T-helper 17 cell (primary cell): ENCODE measurements around the gene COX17. TPM values are rescaled to one million over a fixed set of nuclear protein-coding genes. Genes with fewer than 3 reads are reported as not detected.

Experiments used
- ATAC-seq: fragments of 150-1000 bp; cut with Tn5 transposase; 2 replicates; pipeline ENCODE4 v1.10.0; 2021; ENCODE audit warnings: mild to moderate bottlenecking, moderate library complexity
- DNase-seq, 3 donors: peaks; one replicate each; pipeline versions ENCODE4 v3.0.0 to v3.0.0-alpha.2; 2020 to 2021
- H3K9me3 ChIP-seq: one replicate; pipeline ENCODE4 v1.7.0; 2013; ENCODE audit warnings: low read length, mild to moderate bottlenecking; ENCODE audit not compliant: control insufficient read depth, poor library complexity, severe bottlenecking
- H3K27ac Mint-ChIP-seq: one replicate; pipeline ENCODE4 v1.8.0; 2022; ENCODE audit warnings: mild to moderate bottlenecking, moderate library complexity, mixed read lengths
- H3K27me3 Mint-ChIP-seq: one replicate; pipeline ENCODE4 v1.8.0; 2022; ENCODE audit warnings: mixed read lengths
- H3K36me3 Mint-ChIP-seq: one replicate; pipeline ENCODE4 v1.8.0; 2022; ENCODE audit warnings: low read depth, mixed read lengths
- H3K4me1 Mint-ChIP-seq: one replicate; pipeline ENCODE4 v1.8.0; 2022; ENCODE audit warnings: mild to moderate bottlenecking, mixed read lengths
- H3K4me3 Mint-ChIP-seq: one replicate; pipeline ENCODE4 v1.8.0; 2022; ENCODE audit warnings: mild to moderate bottlenecking, moderate library complexity, mixed read lengths
- total RNA-seq, 4 donors: library from RNA in 2 of 4; stranded (reverse) in 2 of 4; gene quantifications; one replicate each; pipeline ENCODE4 v1.2.3 and lab custom pipeline; 2022 to 2026

COX17 gene
- total RNA-seq, 2 donors from 2014 or later = 26.8 to 28.9 TPM

- no peaks in the 10 kb centered on the region for H3K27me3 Mint-ChIP-seq
- DNase-seq = no peak
- H3K27ac Mint-ChIP-seq = no peak overlapping the region
- ATAC-seq = no peak
- peaks cover 24% of the 10 kb centered on the region for H3K36me3 Mint-ChIP-seq
- H3K4me3 Mint-ChIP-seq = no peak overlapping the region
- no peaks in the 10 kb centered on the region for H3K9me3 ChIP-seq
- peaks cover 10% of the 10 kb centered on the region for H3K4me1 Mint-ChIP-seq
Observed at GRCh38 chr3:119647843-119648575, 29.2 kb downstream of the COX17 start.

DNA sequence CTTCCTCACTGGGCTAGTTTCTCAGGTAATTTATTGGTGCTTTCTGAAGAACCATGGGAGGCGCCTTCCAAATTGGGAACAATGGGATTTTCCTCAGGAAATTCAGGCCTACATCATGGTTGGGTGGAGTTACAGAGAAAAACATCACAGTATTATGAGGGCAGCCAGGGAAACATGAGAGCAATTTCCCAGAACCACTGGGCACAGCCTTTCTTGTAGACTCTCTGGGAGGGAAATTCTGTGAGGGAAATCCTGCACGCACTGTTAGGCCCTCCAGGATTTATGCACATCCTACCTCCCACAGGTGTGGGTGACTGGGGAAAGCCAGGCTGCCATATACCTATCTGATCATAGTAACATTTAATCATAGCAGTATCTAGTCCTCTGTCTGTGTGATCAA is 30.0 kb downstream of the COX17 start:
- no peaks in the 10 kb centered on the region for H3K9me3 ChIP-seq
- Mint-ChIP-seq H3K27ac (peak overlapping the region; percentile 14), H3K27me3 (no peaks in the 10 kb centered on the region), H3K36me3 (peaks cover 24% of the 10 kb centered on the region), H3K4me1 (peaks cover 10% of the 10 kb centered on the region), H3K4me3 (no peak overlapping the region)
- ATAC-seq (no peak), DNase-seq (no peak)

GRCh38 chr3:119645813-119646212 is 31.4 kb downstream of the COX17 start:
- Mint-ChIP-seq H3K4me1 (peaks cover 10% of the 10 kb centered on the region), H3K4me3 (no peak overlapping the region), H3K27me3 (no peaks in the 10 kb centered on the region), H3K36me3 (peaks cover 28% of the 10 kb centered on the region), H3K27ac (peak overlapping the region; percentile 59)
- ATAC-seq = no peak
- DNase-seq = no peak
- H3K9me3 ChIP-seq = no peaks in the 10 kb centered on the region

DNA sequence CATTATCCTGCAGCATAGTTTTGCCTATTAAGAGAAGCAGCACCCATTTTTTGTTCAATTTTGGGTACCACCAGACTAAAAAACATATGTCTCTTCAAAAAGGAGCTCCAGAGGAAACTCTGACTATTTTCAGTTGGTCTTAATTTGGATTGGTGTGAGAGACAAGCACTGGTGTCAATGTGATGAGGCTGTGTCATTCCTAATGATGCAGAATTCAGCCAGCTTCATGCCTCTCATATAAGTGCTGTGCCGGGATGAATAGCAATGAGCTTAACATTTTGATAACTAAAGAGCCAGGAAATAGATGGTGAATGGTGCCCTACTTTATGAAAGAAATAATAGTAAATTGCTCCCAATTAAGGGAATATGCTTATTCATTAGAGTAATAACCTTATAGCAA is 32.7 kb downstream of the COX17 start:
- peaks cover 10% of the 10 kb centered on the region for H3K4me1 Mint-ChIP-seq
- no peaks in the 10 kb centered on the region for H3K27me3 Mint-ChIP-seq

GRCh38 chr3:119643528-119643927 is 33.7 kb downstream of the COX17 start:
- no peak for ATAC-seq
- Mint-ChIP-seq H3K27ac (no peak overlapping the region), H3K27me3 (no peaks in the 10 kb centered on the region), H3K4me1 (peaks cover 16% of the 10 kb centered on the region), H3K4me3 (no peak overlapping the region), H3K36me3 (peaks cover 18% of the 10 kb centered on the region)
- no peaks in the 10 kb centered on the region for H3K9me3 ChIP-seq
- no peak for DNase-seq

More for the DNA sequence above, 32.7 kb downstream of the COX17 start:
- no peak overlapping the region for H3K4me3 Mint-ChIP-seq
- H3K9me3 ChIP-seq = no peaks in the 10 kb centered on the region
- H3K27ac Mint-ChIP-seq = no peak overlapping the region
- H3K36me3 Mint-ChIP-seq = peaks cover 21% of the 10 kb centered on the region
- DNase-seq = no peak
- ATAC-seq = no peak

DNA sequence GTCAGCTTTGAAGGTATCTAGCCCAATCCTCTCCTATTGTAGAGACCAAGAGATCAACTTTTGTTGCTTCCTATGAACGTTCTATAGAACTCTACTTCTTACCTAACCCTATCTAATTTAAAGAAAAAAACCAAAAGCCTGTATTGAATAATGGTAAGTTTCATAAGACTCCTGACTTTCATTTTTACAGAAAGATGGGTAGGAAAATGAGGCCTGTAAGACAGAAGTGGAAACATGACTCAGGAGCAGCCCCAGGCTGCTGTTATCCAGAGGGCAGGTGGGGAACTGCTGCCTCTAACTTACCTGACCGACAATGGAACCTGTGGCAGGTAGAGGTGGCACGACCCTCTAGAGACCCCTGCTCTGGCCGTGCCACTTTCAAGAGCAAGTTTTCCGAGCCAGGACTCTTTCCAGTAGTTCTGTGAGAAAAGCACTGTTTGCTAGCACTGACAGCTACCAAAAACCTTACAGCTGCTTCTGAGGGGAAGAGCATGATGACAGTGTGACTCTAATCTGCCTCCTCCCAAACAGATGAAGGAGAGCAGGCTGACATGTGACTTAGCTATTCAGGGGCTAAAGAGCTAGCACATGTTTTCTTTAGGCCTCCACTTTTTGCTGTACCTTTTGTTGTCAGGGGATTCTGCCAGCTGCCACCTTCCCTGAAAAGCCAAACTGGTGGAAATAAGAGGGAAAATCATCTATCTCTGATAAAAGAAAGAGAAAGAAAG is 34.3 kb downstream of the COX17 start:
- Mint-ChIP-seq H3K36me3 (peaks cover 13% of the 10 kb centered on the region), H3K4me3 (no peak overlapping the region), H3K4me1 (peaks cover 15% of the 10 kb centered on the region), H3K27ac (no peak overlapping the region), H3K27me3 (no peaks in the 10 kb centered on the region)
- DNase-seq (no peak), ATAC-seq (no peak)
- no peaks in the 10 kb centered on the region for H3K9me3 ChIP-seq

DNA sequence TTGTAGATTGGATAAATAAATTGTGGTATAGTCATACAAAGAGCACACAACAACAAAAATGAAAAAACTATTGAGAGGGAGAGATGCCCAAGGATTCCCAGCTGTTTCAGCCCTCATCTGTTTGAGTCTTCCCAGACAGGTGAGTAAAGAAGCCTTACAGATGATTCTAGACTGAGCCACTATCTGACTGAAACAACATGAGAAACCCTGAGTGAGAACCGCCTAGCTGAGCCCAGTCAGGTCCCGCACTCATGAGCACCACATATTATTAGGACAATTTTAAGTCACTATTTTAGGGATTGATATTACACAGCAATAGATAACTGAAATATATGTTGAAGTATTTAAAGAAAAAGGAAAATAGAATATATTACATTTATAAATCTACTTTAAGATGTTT is 35.8 kb downstream of the COX17 start:
- no peak for DNase-seq
- Mint-ChIP-seq H3K27ac (no peak overlapping the region), H3K4me3 (no peak overlapping the region), H3K4me1 (peaks cover 17% of the 10 kb centered on the region), H3K27me3 (no peaks in the 10 kb centered on the region), H3K36me3 (peaks cover 9% of the 10 kb centered on the region)
- no peaks in the 10 kb centered on the region for H3K9me3 ChIP-seq
- ATAC-seq = no peak

DNA sequence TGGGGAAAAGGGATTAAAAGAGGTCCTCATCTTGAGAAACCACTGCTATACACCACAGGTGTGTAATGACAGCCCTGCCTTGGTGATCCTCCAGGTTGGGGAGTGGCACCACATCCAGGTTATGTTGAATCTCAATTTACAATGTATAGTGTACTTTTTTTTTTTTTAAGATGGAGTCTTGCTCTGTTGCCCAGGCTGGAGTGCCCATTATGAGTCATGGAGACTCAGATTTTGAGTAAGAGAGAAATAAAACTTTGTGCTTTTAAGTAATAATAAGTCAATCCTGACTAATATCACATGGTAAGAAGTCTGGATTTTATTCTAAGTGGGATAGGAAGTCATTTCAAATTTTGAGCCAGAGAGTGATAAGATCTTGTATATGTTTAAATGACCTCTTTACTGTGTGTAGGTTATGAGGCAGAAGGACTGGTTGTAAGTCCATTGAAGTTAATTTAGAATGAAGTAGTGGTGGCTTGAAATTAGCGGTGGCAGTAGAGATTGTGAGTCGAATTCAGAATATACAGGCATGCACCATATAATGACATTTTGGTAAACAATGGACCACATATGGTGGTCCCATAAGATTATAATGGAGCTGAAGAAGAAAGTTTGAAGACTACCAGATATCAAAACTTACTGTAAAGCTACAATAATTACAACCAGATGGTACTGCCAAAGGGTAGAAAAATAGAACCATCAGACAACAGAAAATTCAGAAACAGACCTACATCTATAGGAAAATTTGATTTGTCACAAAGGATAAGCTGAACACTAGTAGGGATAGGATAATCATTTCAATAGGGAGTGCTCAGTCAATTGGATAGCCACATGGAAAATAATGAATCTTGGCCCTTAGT is 37.5 kb downstream of the COX17 start:
- peak overlapping the region; percentile 72 for H3K27ac Mint-ChIP-seq
- peaks cover 5% of the 10 kb centered on the region for H3K36me3 Mint-ChIP-seq
- no peaks in the 10 kb centered on the region for H3K27me3 Mint-ChIP-seq
- ATAC-seq (no peak), DNase-seq (no peak)
- H3K4me1 Mint-ChIP-seq = peaks cover 17% of the 10 kb centered on the region
- H3K4me3 Mint-ChIP-seq = no peak overlapping the region
- no peaks in the 10 kb centered on the region for H3K9me3 ChIP-seq

DNA sequence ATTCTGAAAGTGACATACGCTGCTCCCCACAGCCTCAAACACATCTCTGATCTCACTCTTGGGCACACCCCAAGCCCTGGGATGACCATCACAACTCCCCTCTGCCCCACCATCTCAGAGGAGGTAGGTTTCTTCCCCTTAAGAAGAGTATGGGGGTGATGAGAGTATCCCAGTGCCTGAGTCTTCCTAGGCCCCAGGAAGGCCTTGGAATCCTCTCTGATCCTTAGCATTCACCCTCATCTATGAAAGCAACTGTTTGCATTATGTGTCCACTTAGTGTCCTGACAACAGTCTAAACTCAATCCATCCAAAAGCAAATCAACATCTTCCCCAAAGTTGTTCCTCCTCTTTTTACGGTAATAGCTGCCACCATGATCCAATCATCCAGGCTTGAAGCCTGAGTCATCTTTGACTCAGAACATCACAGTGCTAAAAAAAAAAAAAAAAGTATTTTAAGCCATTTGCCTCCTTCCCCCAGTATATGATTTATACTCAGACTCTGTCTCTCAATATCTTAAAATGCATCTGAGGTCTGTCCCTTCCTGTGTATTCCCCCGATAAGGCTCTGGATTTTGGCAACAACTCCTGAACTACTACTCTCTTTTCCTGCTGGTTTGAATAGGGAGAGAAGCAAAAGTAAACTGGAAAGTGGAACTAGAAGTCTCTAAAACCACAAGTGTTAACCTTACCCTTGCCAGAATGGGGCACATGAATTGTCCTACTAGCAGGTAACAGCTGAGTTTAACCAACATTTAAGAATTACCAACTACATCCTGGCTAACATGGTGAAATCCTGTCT is 39.3 kb downstream of the COX17 start:
- H3K27ac Mint-ChIP-seq = peak overlapping the region; percentile 72
- peak overlapping the region; percentile 70 for H3K4me3 Mint-ChIP-seq
- no peak for DNase-seq
- H3K27me3 Mint-ChIP-seq = no peaks in the 10 kb centered on the region
- ATAC-seq = peak; percentile 37
- H3K4me1 Mint-ChIP-seq = peaks cover 17% of the 10 kb centered on the region
- H3K9me3 ChIP-seq = no peaks in the 10 kb centered on the region
- H3K36me3 Mint-ChIP-seq = peaks cover 5% of the 10 kb centered on the region

- Mint-ChIP-seq H3K36me3 (peaks cover 5% of the 10 kb centered on the region), H3K27me3 (no peaks in the 10 kb centered on the region), H3K27ac (peak overlapping the region; percentile 72), H3K4me1 (peaks cover 17% of the 10 kb centered on the region), H3K4me3 (no peak overlapping the region)
- ATAC-seq (no peak), DNase-seq (no peak)
- no peaks in the 10 kb centered on the region for H3K9me3 ChIP-seq
Observed at GRCh38 chr3:119636891-119637611, 40.2 kb downstream of the COX17 start.

- no peaks in the 10 kb centered on the region for H3K27me3 Mint-ChIP-seq
- DNase-seq (no peak), ATAC-seq (no peak)
- peaks cover 4% of the 10 kb centered on the region for H3K36me3 Mint-ChIP-seq
- H3K9me3 ChIP-seq = no peaks in the 10 kb centered on the region
- H3K27ac Mint-ChIP-seq = peak overlapping the region; percentile 51
- no peak overlapping the region for H3K4me3 Mint-ChIP-seq
- peaks cover 17% of the 10 kb centered on the region for H3K4me1 Mint-ChIP-seq
Observed at GRCh38 chr3:119636249-119636648, 41.0 kb downstream of the COX17 start.

DNA sequence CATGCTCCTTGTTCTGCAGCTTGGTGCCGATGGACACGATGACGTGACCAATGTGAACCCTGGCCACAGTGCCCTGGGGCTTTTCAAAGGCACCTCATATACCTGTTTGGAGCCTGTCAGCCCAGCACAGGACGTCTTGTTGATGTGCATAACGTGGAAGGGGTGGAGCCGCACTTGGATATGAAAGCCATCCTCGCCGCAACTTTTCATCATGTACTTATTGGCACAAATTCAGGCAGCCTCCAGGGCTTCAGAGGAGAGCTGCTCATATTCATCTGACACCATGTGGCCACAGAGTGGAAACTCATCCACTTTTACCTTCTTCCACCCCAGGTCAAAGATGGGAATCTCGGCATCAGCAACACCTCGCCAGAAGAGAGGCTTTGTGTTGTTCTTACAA is 41.5 kb downstream of the COX17 start:
- no peak overlapping the region for H3K27ac Mint-ChIP-seq
- no peak for ATAC-seq
- no peaks in the 10 kb centered on the region for H3K27me3 Mint-ChIP-seq
- peaks cover 17% of the 10 kb centered on the region for H3K4me1 Mint-ChIP-seq
- H3K9me3 ChIP-seq = no peaks in the 10 kb centered on the region
- no peak overlapping the region for H3K4me3 Mint-ChIP-seq
- no peak for DNase-seq
- no peaks in the 10 kb centered on the region for H3K36me3 Mint-ChIP-seq
